ENCODE data around the gene PODXL2.
"Not testable (repeated sequence)": the region's sequence is repeated elsewhere in the genome, so short reads cannot be mapped to it uniquely, and the experiment has no call there.

PODXL2 gene

GRCh38 chr3:127628788-127629466 is at the start of gene PODXL2:
TSS of gene PODXL2 (plus strand) at chr3:127629185. CDS start at chr3:127629220, 35 bp downstream.
- DNase-seq (ENCODE audit: low read depth in 2 of 2), result no peak

- DNase-seq (ENCODE audit: low read depth in 2 of 2), result no peak
Measured at GRCh38 chr3:127580327-127581060, 48.5 kb upstream of the PODXL2 start.

GRCh38 chr3:127584734-127585133 is 44.3 kb upstream of the PODXL2 start:
- DNase-seq (ENCODE audit: low read depth in 2 of 2), result no peak

- no peak for DNase-seq (ENCODE audit: low read depth in 2 of 2)
Measured at GRCh38 chr3:127585163-127585812, 43.7 kb upstream of the PODXL2 start.

GRCh38 chr3:127585813-127586413 is 43.1 kb upstream of the PODXL2 start:
- no peak for DNase-seq (ENCODE audit: low read depth in 2 of 2)

GRCh38 chr3:127587876-127588275 is 41.1 kb upstream of the PODXL2 start:
- no peak for DNase-seq (ENCODE audit: low read depth in 2 of 2)

GRCh38 chr3:127588806-127589577 is 40.0 kb upstream of the PODXL2 start:
- no peak for DNase-seq (ENCODE audit: low read depth in 2 of 2)

GRCh38 chr3:127589600-127590281 is 39.2 kb upstream of the PODXL2 start:
- no peak for DNase-seq (ENCODE audit: low read depth in 2 of 2)

GRCh38 chr3:127590282-127590592 is 38.7 kb upstream of the PODXL2 start:
- no peak for DNase-seq (ENCODE audit: low read depth in 2 of 2)

GRCh38 chr3:127590593-127591465 is 38.2 kb upstream of the PODXL2 start, which contains the start of gene TPRA1:
TSS of gene TPRA1 (minus strand) at chr3:127590733. CDS start at chr3:127580146, 10,587 bp downstream.
- DNase-seq (ENCODE audit: low read depth in 2 of 2), result peak; percentile 57 to 66

- DNase-seq (ENCODE audit: low read depth in 2 of 2), result no peak
Measured at GRCh38 chr3:127593178-127593577, 35.8 kb upstream of the PODXL2 start.

GRCh38 chr3:127595303-127595702 is 33.7 kb upstream of the PODXL2 start:
- DNase-seq (ENCODE audit: low read depth in 2 of 2), result no peak

- no peak for DNase-seq (ENCODE audit: low read depth in 2 of 2)
Measured at GRCh38 chr3:127597020-127597771, 31.8 kb upstream of the PODXL2 start.

GRCh38 chr3:127598841-127599570 is 30.0 kb upstream of the PODXL2 start:
- no peak for DNase-seq (ENCODE audit: low read depth in 2 of 2)

- DNase-seq (ENCODE audit: low read depth in 2 of 2), result no peak
Measured at GRCh38 chr3:127600749-127601456, 28.1 kb upstream of the PODXL2 start.

- no peak for DNase-seq (ENCODE audit: low read depth in 2 of 2)
Measured at GRCh38 chr3:127604035-127604434, 24.9 kb upstream of the PODXL2 start.

GRCh38 chr3:127604546-127605165 is 24.3 kb upstream of the PODXL2 start:
- no peak for DNase-seq (ENCODE audit: low read depth in 2 of 2)

GRCh38 chr3:127605547-127605946 is 23.4 kb upstream of the PODXL2 start:
- not testable (repeated sequence) for DNase-seq (ENCODE audit: low read depth in 2 of 2)
